ENCODE results near the gene AFF3.
A peak's percentile ranks its signal among the peaks of the same experiment; 100 is the strongest.

AFF3 gene

GRCh38 chr2:100179806-100180205, 37.4 kb upstream of the AFF3 start:
- Histone ChIP-seq H3K4me1 (ENCODE audit: control insufficient read depth, low read length) (peaks cover 22% of the 10 kb centered on the region), H3K4me2 (ENCODE audit: low read length) (no peak overlapping the region), H3K36me3 (ENCODE audit: control insufficient read depth, low read length) (no peaks in the 10 kb centered on the region), H3K27me3 (ENCODE audit: control insufficient read depth, low read length) (no peaks in the 10 kb centered on the region), H3K4me3 (ENCODE audit: low read length) (no peak overlapping the region), H3F3A (ENCODE audit: control insufficient read depth, insufficient read depth) (peaks cover 4% of the 10 kb centered on the region; the same call in 1 of the 2 replicates), H3K9me2 (replicated peaks; ENCODE audit: control insufficient read depth, low read length) (no peaks in the 10 kb centered on the region), H3K9me3 (ENCODE audit: control insufficient read depth, insufficient read depth, low read length) (peaks cover 5% of the 10 kb centered on the region; the same call in 1 of the 2 replicates), H3K79me2 (ENCODE audit: control insufficient read depth, low read length) (no peaks in the 10 kb centered on the region), H3K27ac (ENCODE audit: low read depth, low read length) (no peak overlapping the region), H4K20me1 (ENCODE audit: control insufficient read depth, insufficient read depth, low read depth, low read length) (no peaks in the 10 kb centered on the region)
- TF ChIP-seq EZH2phosphoT487 (IDR thresholded peaks at IDR 0.05; ENCODE audit: borderline replicate concordance, low read length) (no peak), CTCF (IDR thresholded peaks at IDR 0.05; ENCODE audit: low read depth, low read length, poor library complexity, severe bottlenecking) (no peak)

GRCh38 chr2:100178864-100179263, 36.5 kb upstream of the AFF3 start:
- Histone ChIP-seq H3K4me1 (ENCODE audit: control insufficient read depth, low read length) (peaks cover 25% of the 10 kb centered on the region), H3K9me3 (ENCODE audit: control insufficient read depth, insufficient read depth, low read length) (peaks cover 5% of the 10 kb centered on the region; the same call in 1 of the 2 replicates), H3K27ac (ENCODE audit: low read depth, low read length) (no peak overlapping the region)

GRCh38 chr2:100178085-100178788, 35.8 kb upstream of the AFF3 start:
- H3K79me2 ChIP-seq (ENCODE audit: control insufficient read depth, low read length), result no peaks in the 10 kb centered on the region
- peak overlapping the region; percentile 57 for H3K4me3 ChIP-seq (ENCODE audit: low read length)
- H3K4me2 ChIP-seq (ENCODE audit: low read length), result peak overlapping the region; percentile 50
- TF ChIP-seq EZH2phosphoT487 (IDR thresholded peaks at IDR 0.05; ENCODE audit: borderline replicate concordance, low read length), result no peak
- TF ChIP-seq CTCF (IDR thresholded peaks at IDR 0.05; ENCODE audit: low read depth, low read length, poor library complexity, severe bottlenecking), result peak; percentile 75
- peaks cover 25% of the 10 kb centered on the region for H3K4me1 ChIP-seq (ENCODE audit: control insufficient read depth, low read length)
- no peaks in the 10 kb centered on the region for H3K36me3 ChIP-seq (ENCODE audit: control insufficient read depth, low read length)
- peaks cover 4% of the 10 kb centered on the region; the same call in 1 of the 2 replicates for H3F3A ChIP-seq (ENCODE audit: control insufficient read depth, insufficient read depth)
- no peaks in the 10 kb centered on the region for H3K27me3 ChIP-seq (ENCODE audit: control insufficient read depth, low read length)
- no peak overlapping the region for H3K27ac ChIP-seq (ENCODE audit: low read depth, low read length)
- H4K20me1 ChIP-seq (ENCODE audit: control insufficient read depth, insufficient read depth, low read depth, low read length), result no peaks in the 10 kb centered on the region
- no peaks in the 10 kb centered on the region for H3K9me2 ChIP-seq (replicated peaks; ENCODE audit: control insufficient read depth, low read length)
- H3K9me3 ChIP-seq (ENCODE audit: control insufficient read depth, insufficient read depth, low read length), result peaks cover 5% of the 10 kb centered on the region; the same call in 1 of the 2 replicates

More at GRCh38 chr2:100178864-100179263, 36.5 kb upstream of the AFF3 start:
- H3K27me3 ChIP-seq (ENCODE audit: control insufficient read depth, low read length), result no peaks in the 10 kb centered on the region
- TF ChIP-seq CTCF (IDR thresholded peaks at IDR 0.05; ENCODE audit: low read depth, low read length, poor library complexity, severe bottlenecking) (no peak), EZH2phosphoT487 (IDR thresholded peaks at IDR 0.05; ENCODE audit: borderline replicate concordance, low read length) (no peak)
- no peak overlapping the region for H3K4me2 ChIP-seq (ENCODE audit: low read length)
- H3K79me2 ChIP-seq (ENCODE audit: control insufficient read depth, low read length), result no peaks in the 10 kb centered on the region
- peaks cover 4% of the 10 kb centered on the region; the same call in 1 of the 2 replicates for H3F3A ChIP-seq (ENCODE audit: control insufficient read depth, insufficient read depth)
- H4K20me1 ChIP-seq (ENCODE audit: control insufficient read depth, insufficient read depth, low read depth, low read length), result no peaks in the 10 kb centered on the region
- H3K4me3 ChIP-seq (ENCODE audit: low read length), result no peak overlapping the region
- no peaks in the 10 kb centered on the region for H3K9me2 ChIP-seq (replicated peaks; ENCODE audit: control insufficient read depth, low read length)
- no peaks in the 10 kb centered on the region for H3K36me3 ChIP-seq (ENCODE audit: control insufficient read depth, low read length)
